HG03432 (cell line): Measurements from ENCODE around the gene LFNG.

Experiments used
- ATAC-seq: cut with Tn5 transposase; IDR thresholded peaks from one replicate; pipeline ENCODE4 v1.9.1; 2021; ENCODE audit warnings: mild to moderate bottlenecking, moderate library complexity; ENCODE audit not compliant: unreplicated experiment

Gene LFNG

GRCh38 chr7:2482725-2483451 lies 36.7 kb upstream of the LFNG start:
- no peak for ATAC-seq

DNA sequence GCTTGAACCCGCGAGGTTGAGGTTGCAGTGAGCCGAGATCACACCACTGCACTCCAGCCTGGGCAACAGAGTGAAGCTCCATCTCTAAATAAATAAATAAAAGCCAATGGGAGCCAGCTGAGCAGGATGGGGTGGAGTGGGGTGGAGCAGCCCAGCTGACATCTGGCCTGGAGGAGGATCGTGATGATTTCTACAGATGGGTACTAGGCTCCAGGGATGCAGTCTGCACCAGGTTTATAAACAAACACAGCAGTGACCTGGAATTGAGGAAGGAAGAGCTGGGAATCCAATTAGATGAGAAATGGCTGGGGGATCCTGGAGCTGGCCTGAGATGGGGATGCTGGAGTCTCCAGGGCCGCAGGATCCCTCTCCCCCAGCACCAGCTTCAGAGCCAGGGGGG lies 36.1 kb upstream of the LFNG start:
- ATAC-seq = no peak

GRCh38 chr7:2484868-2485267 lies 34.7 kb upstream of the LFNG start:
- ATAC-seq = no peak

- ATAC-seq = no peak
Measured at GRCh38 chr7:2487586-2488271, 31.8 kb upstream of the LFNG start.

DNA sequence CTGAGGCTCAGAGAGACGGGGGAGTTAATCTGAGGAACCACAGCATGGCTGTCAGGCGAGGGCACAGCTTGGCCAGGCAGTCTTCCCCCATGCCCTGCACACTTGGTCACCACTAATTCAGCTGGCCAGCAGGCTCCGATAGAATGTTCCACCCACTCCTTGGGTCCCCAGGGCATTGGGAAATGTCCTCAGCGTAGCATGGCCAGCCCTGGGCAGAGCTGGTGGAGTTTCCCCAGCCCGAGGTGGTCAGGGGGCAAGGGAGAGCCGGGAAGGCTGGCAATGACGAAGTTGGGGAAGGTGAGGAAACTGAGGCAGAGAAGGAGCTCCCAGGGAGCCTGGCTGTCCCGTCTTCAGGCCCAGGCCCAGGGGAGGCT lies 31.3 kb upstream of the LFNG start:
- no peak for ATAC-seq

GRCh38 chr7:2488681-2489080 lies 30.9 kb upstream of the LFNG start:
- ATAC-seq = no peak

GRCh38 chr7:2490181-2490651 lies 29.4 kb upstream of the LFNG start:
- no peak for ATAC-seq

DNA sequence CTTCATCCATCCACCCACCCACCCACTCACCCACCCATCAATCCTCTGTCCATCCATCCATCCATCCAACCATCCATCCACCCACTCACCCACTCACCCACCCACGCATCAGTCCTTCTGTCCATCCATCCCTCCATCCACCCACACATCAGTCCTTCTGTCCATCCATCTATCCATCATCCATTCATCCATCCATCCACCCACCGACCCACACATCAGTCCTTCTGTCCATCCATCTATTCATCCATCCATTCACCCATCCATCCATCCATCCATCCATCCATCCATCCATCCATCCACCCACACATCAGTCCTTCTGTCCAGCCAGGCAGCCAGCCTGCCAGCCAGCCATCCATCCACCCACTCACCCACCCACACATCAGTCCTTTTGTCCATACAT lies 27.5 kb upstream of the LFNG start:
- no peak for ATAC-seq

DNA sequence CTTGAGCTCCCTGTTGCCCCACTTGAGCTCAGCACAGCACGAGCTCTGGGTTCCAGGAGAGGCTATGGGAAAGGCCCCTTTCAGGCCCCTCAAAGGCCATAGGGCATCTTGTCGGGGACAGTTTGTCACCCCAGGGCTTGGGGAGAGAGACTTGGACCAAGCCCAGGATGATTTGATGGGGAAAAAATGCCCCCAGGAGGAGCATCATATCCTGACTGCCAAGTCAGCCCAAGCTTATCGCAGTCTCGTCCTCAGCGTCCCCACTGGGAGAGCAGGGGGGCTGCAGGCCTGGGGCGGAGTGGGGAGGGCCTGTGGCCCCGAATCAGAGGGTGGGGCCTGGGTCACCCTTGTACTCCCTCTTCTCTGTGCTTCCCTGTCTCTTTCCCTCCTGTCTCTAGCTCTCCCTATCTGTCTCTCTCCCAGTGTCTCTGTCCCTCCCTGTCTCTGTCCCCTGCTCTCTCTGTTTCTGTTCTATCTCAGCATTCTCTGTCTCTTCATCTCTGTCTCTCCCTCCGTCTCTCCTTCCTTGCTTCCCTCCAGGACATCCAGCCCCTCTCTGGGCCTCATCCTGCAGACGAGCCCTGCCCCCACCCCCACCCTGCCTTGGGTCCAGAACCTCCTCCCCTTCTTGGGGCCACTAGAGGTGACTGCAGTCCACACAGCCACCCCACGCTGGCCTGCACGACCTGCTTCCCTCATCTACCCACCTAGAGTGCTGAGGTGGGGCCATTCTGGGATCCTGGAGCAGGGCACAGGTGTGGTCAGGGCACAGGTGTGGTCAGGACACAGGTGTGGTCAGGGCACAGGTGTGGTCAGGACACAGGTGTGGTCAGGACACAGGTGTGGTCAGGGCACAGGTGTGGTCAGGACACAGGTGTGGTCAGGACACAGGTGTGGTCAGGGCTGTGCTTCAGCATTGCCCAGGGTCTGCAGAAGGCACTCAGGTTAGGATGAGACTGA lies 26.1 kb upstream of the LFNG start:
- no peak for ATAC-seq

DNA sequence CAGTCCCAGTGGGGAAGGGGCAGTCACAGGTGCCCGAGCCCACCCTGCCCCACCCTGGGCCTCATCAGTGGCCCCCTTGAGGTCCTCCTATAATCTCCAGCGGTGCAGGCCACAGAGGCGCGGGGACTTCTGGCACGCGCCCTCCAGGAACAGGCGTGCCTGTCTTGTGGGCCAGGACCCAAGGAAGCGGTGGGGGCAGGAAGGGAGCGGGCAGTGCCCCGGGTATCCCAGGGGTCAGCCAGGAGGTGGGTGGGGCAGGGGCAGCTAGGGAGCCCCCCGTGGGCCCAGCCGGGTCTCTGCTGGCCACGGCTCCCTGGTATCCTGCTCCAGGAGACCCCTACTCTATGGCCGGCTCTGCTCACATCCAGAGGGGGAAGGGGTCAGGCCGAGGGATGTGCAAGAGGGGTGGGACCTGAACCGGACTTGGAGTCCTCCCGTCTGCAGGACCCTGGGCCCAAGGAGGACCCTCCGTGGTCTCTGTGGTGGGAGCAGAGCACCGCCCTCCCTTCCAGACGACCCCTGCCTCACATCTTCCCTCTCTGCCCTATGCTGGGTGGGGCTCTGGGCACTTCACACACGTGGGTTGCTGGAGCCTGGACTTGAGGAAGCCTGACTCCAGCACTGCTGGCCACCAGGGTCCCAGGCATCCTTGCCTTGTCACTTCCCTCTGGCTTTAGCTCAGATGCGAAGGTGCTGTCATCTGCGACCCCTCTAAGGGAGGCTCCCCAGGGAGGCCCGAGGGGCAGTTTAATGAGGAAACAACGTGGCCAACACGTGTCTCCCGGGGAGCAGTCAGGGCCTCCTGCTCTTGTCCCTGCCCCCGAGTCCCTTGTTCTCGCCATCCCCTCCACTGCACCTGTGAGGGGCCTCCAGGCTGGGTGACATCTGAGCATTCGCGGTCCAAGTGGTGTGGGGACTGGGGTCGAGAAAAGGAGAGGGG lies 25.1 kb upstream of the LFNG start:
- ATAC-seq = no peak

DNA sequence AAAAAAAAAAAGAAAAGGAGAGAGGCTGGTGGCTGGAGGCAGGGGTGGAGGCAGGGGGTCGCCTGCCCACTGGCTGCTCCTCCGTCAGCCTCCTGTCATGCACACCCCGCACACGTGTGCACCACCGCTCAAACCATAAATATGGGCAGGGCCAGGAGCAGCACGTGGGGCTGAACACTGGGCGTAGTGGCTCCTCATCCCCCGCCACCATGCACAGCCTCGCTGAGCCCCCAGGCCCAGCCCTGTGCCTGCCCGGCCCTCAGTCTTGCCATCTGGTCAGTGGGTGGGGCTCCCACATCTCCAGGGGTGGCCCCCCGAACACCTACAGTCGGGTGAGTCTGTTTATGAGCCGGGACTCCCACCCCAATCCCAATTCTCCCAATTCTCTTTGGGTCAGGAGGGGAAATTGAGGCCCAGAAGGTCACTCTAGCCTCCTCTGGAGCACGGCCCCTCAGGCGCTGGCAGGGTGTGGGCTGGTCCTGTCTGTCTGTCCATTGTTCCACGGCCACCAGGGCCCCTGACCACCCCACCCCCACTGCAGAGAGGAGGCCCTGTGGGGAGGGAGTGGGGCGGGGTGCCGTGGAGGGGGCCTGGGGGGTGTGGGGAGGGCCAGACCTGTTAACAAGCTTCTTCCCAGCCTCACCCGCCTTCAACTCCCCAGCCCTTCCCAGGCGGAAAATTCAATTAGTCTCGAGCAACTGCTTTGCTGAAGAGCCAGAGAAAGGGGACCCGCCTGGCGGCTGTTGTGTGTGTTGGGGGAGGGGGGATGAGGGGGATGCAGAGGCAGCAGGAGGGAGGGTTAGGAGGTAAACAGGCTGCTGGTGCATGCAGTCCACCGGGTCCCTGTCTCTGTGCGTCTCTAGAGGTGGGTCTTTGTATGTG lies 23.9 kb upstream of the LFNG start:
- no peak for ATAC-seq

- ATAC-seq = no peak
Measured at GRCh38 chr7:2496375-2496774, 23.2 kb upstream of the LFNG start.

DNA sequence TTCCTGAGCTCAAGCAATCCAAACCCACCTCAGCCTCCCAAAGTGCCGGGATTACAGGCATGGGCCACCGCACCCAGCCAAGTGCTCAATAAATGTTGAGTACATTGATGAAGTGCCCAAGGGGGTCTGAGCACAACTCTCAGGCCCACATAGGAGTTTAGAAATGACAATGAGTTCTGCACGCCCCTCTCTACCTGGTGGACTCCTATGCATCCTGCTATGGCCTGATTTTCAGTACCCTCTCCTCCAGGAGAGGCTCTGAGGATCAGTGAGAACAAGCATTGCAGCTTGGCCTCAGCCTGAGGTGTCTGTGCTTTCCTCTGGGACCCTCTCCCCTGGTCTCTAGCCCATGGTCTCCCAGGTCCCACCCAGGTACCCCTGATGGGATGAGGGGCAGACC lies 22.5 kb upstream of the LFNG start:
- ATAC-seq = no peak

- no peak for ATAC-seq
Measured at GRCh38 chr7:2497500-2498336, 21.9 kb upstream of the LFNG start.

GRCh38 chr7:2498708-2499107 lies 20.9 kb upstream of the LFNG start:
- ATAC-seq = no peak

GRCh38 chr7:2499181-2499580 lies 20.4 kb upstream of the LFNG start:
- no peak for ATAC-seq

DNA sequence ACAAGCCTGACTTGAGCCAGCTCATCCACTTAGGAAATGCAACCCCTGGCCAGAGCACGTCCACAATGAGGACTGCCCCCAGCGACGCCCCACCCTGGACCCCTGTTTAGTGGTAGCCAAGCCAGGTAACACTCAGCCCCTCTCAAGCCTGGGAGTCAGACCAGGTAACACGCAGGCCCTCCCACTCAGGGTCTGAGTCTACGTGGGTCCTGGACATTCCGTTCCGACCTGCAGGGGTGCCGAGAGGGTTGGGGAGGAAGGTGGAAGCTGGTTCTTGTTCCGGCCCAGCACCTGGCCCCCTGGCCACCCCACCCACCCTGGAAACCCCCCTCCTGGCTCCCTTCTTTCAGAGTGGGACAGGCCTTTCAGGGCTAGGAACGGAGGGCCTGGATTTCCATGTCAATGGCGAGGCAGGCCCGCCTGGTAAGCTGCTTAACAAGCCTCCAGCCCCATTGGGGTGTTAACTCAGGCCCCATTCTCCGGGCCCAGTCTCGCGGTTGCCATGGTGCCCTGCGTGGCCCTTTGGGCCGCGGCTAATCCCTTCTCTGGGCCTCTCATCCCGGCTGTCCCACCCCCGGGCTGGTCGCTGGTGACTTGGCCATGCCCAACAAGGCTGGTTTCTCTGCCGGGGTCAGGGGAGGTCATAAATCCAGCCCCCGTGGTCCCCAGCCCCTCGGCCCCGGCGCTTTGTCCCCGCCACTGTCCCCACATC lies 19.7 kb upstream of the LFNG start:
- ATAC-seq = no peak

DNA sequence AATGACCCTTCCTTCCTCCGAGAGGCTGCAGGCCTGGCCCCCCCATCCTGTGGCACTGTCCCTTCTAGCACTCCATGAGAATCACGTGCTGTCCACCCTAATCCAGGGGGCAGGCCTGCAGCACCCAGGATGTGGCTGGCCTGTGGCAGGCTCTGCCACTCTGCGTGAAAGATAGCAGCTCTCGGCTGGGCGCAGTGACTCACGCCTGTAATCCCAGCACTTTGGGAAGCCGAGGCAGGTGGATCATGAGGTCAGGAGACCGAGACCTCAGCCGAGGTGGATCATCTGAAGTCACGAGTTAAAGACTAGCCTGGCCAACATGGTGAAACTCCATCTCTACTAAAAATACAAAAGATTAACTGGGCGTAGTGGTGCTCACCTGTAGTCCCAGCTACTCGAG lies 18.9 kb upstream of the LFNG start:
- ATAC-seq = no peak
